Epithelial cell of proximal tubule (primary cell): ENCODE results near the gene MS4A12. TPM values are rescaled to one million over a fixed set of nuclear protein-coding genes. Genes with fewer than 3 reads are reported as not detected.
"Not testable (repeated sequence)": the region's sequence is repeated elsewhere in the genome, so short reads cannot be mapped to it uniquely, and the experiment has no call there.

Experiments
- DNase-seq: peaks from one replicate; pipeline ENCODE4 v3.0.0-alpha.2; 2011; ENCODE audit warnings: low read depth
- H3K4me3 ChIP-seq: 2 replicates; pipeline ENCODE4 v1.5.1; 2011; ENCODE audit warnings: low read depth, mild to moderate bottlenecking, low read length
- CTCF ChIP-seq: conservative IDR thresholded peaks from 2 replicates; pipeline ENCODE4 v1.5.1; 2012; ENCODE audit warnings: low read depth, mild to moderate bottlenecking, low read length
- total RNA-seq: library from RNA; depleted of rRNA; stranded (reverse); fragments of >200 nt; gene quantifications from 2 replicates; pipeline ENCODE4 v1.2.3, GENCODE V29; 2015

Gene MS4A12
- total RNA-seq, 1 donor from 2014 or later: not detected

DNA sequence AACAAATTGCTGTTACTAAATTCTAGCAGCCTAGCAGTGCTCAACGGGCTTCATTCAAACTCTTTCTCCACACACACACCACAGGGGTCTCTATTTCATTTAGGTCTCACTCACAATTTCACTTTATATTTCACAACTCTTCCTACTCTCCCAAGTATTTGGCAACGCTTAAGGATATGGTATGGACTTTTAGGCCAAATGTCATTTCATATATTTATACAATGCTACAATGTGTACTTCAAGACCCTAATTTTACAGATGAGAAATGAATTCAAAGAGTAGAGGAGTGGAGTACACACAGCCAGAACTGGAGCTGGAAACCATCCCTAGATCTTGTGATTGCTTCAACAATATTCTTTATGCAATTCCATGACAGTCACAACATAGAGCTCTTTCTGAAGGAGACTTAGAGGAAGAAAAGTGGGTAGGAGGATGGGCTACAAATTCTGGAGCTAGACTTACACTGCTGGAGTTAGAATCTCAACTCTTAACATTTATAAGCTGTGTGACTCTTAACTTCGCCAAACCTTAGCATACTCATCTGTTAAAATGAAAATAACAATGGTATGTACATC is 20.2 kb downstream of the MS4A12 start:
- no peak for TF ChIP-seq CTCF
- H3K4me3 ChIP-seq: no peak overlapping the region
- DNase-seq: no peak

GRCh38 chr11:60513496-60514460 is 21.2 kb downstream of the MS4A12 start:
- no peak for DNase-seq
- TF ChIP-seq CTCF: no peak
- no peak overlapping the region for H3K4me3 ChIP-seq

GRCh38 chr11:60515144-60515855 is 22.7 kb downstream of the MS4A12 start, which contains the start of gene MS4A13:
MS4A13 (plus strand) TSS chr11:60515392; CDS start chr11:60518084, 2,692 bp downstream.
- no peak within 1 kb of the TSS for H3K4me3 ChIP-seq
- no peak for TF ChIP-seq CTCF
- no peak for DNase-seq

GRCh38 chr11:60528465-60528864 is 35.9 kb downstream of the MS4A12 start:
- no peak for TF ChIP-seq CTCF

GRCh38 chr11:60528934-60529333 is 36.4 kb downstream of the MS4A12 start:
- TF ChIP-seq CTCF: no peak
- no peak overlapping the region for H3K4me3 ChIP-seq
- no peak for DNase-seq

More at GRCh38 chr11:60528465-60528864, 35.9 kb downstream of the MS4A12 start:
- DNase-seq: no peak
- H3K4me3 ChIP-seq: no peak overlapping the region

- no peak for DNase-seq
- TF ChIP-seq CTCF: no peak
- H3K4me3 ChIP-seq: no peak overlapping the region
Observed at GRCh38 chr11:60530454-60531100, 38.0 kb downstream of the MS4A12 start.

DNA sequence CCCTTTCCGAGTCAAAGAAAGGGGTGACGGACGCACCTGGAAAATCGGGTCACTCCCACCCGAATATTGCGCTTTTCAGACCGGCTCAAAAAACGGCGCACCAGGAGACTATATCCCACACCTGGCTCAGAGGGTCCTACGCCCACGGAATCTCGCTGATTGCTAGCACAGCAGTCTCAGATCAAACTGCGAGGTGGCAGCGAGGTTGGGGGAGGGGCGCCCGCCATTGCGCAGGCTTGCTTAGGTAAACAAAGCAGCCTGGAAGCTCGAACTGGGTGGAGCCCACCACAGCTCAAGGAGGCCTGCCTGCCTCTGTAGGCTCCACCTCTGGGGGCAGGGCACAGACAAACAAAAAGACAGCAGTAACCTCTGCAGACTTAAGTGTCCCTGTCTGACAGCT is 39.8 kb downstream of the MS4A12 start:
- DNase-seq, H3K4me3 ChIP-seq: not testable (repeated sequence)

- H3K4me3 ChIP-seq, DNase-seq: not testable (repeated sequence)
Observed at GRCh38 chr11:60538627-60539026, 46.0 kb downstream of the MS4A12 start.
